DMS114 treated with DMSO at 0.1 percent for 48 hours (cell line): ENCODE data around the gene ZMIZ1.

Experiments
- DNase-seq: peaks from one replicate; lab custom pipeline; 2025; ENCODE audit not compliant: unreplicated experiment; lab: John Stamatoyannopoulos, UW

The ZMIZ1 gene

GRCh38 chr10:79242620-79243152 is 173.9 kb downstream of the ZMIZ1 start:
- no peak for DNase-seq

DNA sequence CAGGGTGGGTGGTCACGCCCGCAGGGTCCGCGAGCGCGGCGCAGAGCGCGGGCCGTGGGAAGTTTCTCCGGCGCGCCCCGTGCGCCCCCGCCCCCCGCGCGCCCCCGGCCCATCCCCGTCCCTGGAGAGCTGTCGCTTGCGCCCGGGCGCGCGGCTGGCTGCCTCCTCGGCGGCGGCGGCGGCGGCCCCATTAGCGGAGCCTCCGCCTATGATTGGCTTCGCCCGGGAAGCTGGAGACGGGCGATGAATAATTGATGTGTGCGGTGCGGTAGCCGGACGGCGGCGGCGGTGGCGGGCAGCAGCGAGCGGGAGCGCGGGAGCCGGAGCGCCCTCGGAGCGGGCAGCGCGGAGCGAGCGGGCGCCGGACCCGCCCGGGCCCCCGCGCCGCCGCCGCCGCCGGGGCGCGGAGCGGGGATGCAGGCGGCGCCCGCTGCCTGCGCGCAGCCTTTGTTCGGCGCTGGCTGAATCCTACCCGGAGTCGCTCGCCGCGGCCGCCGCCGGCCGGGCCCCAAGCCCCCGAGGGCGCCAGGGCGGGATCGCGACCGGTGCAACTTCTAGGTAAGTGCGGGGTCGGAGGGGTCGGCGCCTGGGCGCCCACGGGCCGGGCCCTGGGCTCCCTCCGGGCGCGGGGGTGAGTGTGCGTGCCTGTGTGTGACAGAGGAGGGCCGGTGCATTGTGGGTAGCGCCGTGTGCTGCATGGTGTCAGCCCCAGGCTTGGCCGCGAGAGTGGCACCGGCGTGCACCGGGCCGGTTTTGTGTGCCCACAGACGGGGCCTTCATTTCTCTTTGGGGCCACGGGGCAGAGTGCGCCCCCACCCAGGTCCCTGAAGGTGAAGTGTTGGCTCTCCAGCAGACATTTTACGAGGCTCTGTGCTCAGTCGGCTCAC is 174.7 kb downstream of the ZMIZ1 start:
- peak; percentile 50 for DNase-seq

DNA sequence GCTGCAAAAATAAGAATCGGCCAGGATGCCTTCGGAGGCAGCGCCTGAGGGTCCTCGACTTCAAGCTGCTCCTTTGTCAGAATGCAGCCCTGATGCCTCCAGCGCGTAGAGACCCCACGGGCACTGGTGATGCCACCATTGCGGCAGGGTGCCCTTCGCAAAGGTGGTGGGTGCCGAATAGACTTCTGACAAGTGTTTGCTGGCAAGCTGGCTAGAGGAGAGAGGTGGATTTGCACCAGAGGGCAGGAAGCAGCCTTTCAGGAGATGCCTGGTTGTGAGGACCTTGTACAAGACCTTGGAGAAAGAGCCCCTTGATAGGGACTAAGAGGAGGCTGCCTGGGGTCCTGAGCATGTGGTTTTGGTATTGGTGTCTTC is 175.3 kb downstream of the ZMIZ1 start:
- DNase-seq, result no peak

DNA sequence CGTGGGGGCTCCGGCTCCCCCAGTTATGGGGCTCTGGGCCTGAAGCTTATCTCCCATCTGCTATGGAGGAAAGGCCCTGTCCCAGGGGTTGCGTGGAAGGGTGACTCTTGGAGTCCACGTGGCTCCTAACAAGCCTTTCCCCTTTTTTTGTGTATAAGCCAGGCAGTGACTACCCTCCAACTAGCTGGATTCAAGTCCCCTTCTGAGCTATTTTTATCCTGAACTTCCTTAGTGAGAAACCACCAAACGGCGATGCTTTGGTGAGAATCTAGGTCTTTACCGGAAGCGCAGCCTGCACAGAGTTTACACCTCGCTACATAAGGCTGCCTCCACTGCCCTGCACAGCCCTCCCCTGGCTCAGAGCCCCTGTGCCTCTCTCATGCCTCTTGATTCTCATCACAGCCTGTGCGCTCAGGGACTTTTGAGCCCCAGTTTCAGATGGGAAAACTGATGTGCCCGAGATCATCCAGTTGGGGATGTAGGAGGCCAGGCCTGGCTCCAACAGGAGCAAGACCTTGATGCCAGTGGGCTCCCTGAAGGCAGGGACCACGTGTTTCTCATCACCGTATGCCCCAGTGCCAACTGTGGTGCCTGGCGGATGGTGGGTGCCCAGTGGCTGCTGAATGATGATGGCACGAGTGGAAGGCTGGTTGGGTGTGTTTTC is 176.2 kb downstream of the ZMIZ1 start:
- no peak for DNase-seq

DNA sequence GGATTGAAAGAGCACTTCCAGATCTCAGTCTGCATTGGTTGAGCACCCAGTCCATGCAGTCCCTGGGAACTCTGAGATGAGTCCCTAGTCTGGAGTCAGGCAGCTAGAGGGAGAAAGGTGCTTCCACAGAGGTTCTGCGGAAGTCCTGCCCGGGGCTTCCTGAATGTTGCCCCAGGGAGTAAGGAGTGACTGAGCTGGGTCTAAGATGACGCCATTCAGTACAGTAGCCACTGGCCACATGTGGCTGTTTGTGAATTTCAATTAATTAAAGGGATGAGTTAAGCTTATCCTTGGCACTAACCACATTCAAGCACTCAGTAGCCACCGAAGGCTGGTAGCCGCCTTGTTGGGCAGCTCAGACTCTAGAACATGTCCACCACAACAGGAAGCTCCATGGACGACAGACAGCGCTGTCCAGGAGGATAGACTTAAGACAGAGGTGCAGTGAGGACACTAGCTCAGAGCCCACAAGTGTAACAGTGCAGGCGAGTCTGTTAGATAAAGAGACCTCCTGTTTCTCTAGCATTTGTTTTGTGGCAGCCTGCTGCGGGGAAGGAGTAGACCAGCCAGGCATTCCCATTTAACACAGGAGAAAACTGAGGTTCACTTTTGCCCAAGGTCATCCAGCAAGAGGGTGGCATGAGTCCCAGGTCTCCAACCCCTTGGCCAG is 176.9 kb downstream of the ZMIZ1 start:
- no peak for DNase-seq

DNA sequence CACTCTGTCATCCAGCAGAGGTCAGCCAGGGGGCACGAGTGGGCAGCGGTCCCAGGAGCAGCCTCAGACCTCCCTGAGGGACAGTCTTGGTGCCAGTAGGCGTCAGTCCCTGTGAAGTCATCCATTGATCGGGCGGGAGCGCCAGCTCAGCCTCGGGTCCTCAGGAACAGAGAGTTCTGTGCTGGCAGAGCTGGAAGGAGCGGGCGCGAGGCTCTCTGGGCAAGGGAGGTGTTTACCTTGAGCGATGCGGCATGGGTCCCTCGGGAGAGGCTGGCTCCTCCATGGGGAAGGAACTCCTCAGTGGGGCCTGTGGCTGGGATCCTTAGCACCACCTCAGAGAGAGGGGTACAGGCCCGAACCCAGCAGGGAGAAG is 177.4 kb downstream of the ZMIZ1 start:
- no peak for DNase-seq

- DNase-seq, result no peak
Observed at GRCh38 chr10:79246606-79247275, 178.0 kb downstream of the ZMIZ1 start.

GRCh38 chr10:79247373-79248137 is 178.8 kb downstream of the ZMIZ1 start:
- no peak for DNase-seq

- DNase-seq, result no peak
Observed at GRCh38 chr10:79248341-79249185, 179.8 kb downstream of the ZMIZ1 start.

DNA sequence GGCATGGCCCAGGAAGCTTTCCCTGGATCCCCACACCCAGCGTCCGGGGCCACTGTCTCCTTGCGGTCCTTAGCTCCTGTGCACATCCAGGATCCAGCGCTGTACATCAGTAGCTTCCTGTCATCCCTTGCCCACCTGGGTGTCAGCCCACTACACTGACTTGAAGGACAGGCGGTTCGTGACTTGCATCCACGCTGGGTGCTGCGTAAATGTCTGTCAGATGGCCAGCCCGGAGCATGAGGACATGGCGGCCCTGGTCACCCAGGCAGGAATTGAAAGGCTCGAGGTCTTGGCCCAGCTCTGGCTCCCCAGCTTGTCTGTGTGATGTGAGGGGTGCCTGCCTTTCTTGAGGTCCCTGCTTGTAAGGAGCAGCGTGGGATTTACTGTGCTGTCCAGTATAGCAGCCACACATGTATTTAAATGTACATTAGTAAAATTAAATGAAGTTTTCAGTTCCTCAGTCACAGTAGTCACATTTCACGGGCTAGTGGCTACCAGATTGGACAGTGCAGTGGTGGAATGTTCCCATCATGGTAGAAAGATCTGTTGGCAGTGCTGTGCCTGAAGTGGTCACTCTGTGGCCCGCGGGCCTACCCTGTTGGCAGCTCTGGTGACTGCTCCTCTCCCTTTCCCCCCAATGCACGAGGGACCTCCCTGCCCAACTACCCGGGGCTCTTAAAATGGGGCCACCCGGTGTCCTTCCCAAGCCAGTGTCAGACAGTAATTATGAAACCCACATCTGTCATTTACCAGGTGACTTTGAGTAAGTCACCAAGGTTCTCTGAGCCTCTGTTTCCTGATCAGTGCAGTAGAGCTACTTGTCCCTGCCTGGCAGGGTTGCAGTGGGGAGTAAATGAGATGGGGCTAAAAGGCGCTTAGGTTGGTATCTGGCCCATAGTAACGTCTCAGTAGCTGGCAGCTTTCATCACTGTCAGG is 180.7 kb downstream of the ZMIZ1 start:
- DNase-seq, result no peak

- DNase-seq, result no peak
Observed at GRCh38 chr10:79250259-79250658, 181.5 kb downstream of the ZMIZ1 start.

DNA sequence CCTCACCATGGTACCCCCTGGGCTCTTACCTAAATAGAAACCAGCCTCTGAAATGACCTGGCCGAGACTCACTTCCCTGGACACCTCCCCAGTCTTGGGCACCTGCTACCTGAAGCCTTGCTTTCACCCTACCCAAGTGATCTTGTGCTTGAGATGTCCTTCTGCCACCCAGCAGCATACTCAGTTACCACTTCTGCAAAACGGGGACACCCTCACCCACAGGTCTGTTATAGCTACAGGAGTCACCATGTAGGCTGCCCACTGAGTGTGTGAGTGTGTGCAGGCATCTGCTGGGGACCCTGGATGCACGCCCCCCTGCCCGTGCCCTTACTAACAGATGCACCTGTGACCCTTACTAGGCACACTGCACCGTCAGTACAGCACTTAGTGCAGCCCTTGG is 183.7 kb downstream of the ZMIZ1 start:
- no peak for DNase-seq

- no peak for DNase-seq
Observed at GRCh38 chr10:79252971-79253370, 184.2 kb downstream of the ZMIZ1 start.

GRCh38 chr10:79253704-79254103 is 184.9 kb downstream of the ZMIZ1 start:
- DNase-seq, result no peak

- DNase-seq, result no peak
Observed at GRCh38 chr10:79254333-79255006, 185.7 kb downstream of the ZMIZ1 start.

- no peak for DNase-seq
Observed at GRCh38 chr10:79255007-79255507, 186.3 kb downstream of the ZMIZ1 start.

DNA sequence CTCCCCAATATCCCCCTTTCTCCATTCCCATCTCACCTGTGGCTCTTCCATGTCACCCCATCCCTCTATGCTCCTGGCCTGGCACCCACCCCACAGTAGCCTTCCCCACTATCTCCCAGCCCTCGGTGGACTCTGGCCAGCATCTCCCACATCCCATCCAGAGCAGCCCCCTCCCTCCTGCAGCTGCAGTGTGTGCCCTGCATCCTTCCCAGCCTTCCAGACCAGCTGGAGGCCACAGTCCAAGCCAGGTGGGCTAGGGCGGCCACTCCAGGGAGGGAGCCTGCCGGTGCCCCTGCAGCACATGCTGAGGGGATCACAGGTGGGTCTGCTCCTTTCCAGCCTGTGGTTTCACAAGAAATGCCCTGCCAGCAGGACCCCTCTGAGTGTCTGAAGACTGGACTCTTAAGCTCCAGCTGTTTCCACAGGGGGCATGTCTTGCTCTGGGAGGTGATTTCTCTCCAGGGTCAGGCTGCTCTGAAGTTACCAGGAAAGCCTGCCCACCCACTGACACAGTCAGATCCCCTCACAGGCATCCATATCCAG is 187.6 kb downstream of the ZMIZ1 start:
- DNase-seq, result no peak
